ENCODE measurements around the gene RUSC2. TPM values are rescaled to one million over a fixed set of nuclear protein-coding genes. Genes with fewer than 3 reads are reported as not detected.
"Not testable (repeated sequence)": the region's sequence is repeated elsewhere in the genome, so short reads cannot be mapped to it uniquely, and the experiment has no call there.

The RUSC2 gene
- total RNA-seq, 2 experiments from 2014 or later: 4.0 to 5.1 TPM

DNA sequence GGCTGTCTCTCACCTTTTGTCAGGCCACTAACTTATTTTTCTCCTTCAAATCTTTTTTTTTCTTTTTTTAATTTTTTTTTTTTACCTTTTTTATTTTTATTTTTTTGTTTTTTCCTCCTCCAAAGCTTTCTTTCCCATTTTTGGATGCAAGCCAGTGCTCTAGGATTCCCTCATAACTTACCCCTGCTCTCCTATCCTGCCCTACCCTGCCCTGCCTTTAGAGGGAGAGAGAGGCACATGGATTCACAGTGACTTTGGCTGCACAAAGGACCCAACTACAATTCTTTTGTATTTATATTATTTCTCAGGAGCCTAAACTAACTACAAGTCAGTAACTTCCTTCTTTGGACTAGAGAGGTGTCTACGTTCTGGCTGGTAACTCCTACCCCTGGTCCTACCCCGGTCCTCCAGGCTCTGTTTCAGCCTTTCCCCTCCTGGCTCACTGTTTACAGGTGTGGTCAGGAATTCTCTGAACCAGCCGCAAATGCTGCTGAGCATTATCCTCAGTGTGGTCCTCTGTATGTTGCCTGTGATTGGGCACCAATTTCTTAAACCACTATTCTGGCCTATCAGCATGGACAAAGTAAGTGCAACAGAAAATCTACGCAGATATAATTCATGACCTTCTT, 8.4 kb upstream of the RUSC2 start:
- Mint-ChIP-seq H3K4me1 (ENCODE audit: low read depth) (no peaks in the 10 kb centered on the region), H3K9me3 (no peaks in the 10 kb centered on the region), H3K27ac (no peak overlapping the region), H3K4me3 (no peak overlapping the region), H3K27me3 (ENCODE audit: low read depth) (peaks cover 6% of the 10 kb centered on the region), H3K36me3 (ENCODE audit: low read depth) (no peaks in the 10 kb centered on the region)
- peak; percentile 57 for DNase-seq
- intact Hi-C loops (cut with micrococcal nuclease): loop anchor here (1.0 to 5.0 kb wide), 2 partner anchors 73 to 401 kb away; no protein-coding TSS in a partner anchor
- CTCF ChIA-PET: interaction anchor here (0.6 to 1.0 kb wide), 2 partner anchors 12 to 349 kb away, joined by 3 read pairs; no protein-coding TSS in a partner anchor

- Mint-ChIP-seq H3K9me3 (no peaks in the 10 kb centered on the region), H3K4me3 (no peak overlapping the region)
- intact Hi-C loops (cut with micrococcal nuclease): loop anchor here (5.0 kb wide), 1 partner anchor 400 kb away; no protein-coding TSS in a partner anchor
Observed at GRCh38 chr9:35482071-35482470, 7.8 kb upstream of the RUSC2 start.

GRCh38 chr9:35484406-35484805, 5.5 kb upstream of the RUSC2 start:
- Mint-ChIP-seq H3K36me3 (ENCODE audit: low read depth) (no peaks in the 10 kb centered on the region), H3K4me1 (ENCODE audit: low read depth) (peaks cover 5% of the 10 kb centered on the region), H3K27ac (no peak overlapping the region), H3K9me3 (no peaks in the 10 kb centered on the region), H3K4me3 (no peak overlapping the region), H3K27me3 (ENCODE audit: low read depth) (no peaks in the 10 kb centered on the region)
- intact Hi-C loops (cut with micrococcal nuclease): loop anchor here (5.0 kb wide), 1 partner anchor 398 kb away; no protein-coding TSS in a partner anchor
- CTCF ChIA-PET: interaction anchor here (2.1 kb wide), 1 partner anchor 69 kb away, joined by 12 read pairs; no protein-coding TSS in a partner anchor
- DNase-seq: no peak

More at GRCh38 chr9:35482071-35482470, 7.8 kb upstream of the RUSC2 start:
- no peaks in the 10 kb centered on the region for H3K36me3 Mint-ChIP-seq (ENCODE audit: low read depth)
- no peak overlapping the region for H3K27ac Mint-ChIP-seq
- H3K4me1 Mint-ChIP-seq (ENCODE audit: low read depth): no peaks in the 10 kb centered on the region
- H3K27me3 Mint-ChIP-seq (ENCODE audit: low read depth): peaks cover under 1% of the 10 kb centered on the region
- CTCF ChIA-PET: no interaction called here
- DNase-seq: no peak

DNA sequence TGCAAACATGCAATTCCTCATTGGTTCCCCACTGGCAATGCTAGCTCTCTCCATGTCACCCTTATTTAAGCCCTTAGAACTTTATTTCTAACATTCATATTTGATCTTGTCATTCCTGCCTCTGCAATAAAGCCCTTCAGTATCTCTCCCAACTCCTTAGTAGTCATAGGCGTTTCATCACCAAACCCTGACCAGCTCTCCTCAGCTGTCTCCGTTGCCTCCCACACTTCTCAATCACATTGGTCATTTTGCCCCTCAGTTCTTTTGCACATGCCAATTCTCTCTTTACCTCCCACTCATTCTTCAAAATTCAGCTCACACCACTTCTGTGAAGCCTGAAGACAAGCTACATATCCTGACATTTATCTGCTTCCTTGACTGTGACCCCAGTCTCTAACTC, 2.8 kb upstream of the RUSC2 start:
- no peak for DNase-seq
- Mint-ChIP-seq H3K4me3 (no peak overlapping the region), H3K9me3 (no peaks in the 10 kb centered on the region), H3K27me3 (ENCODE audit: low read depth) (no peaks in the 10 kb centered on the region), H3K27ac (no peak overlapping the region), H3K36me3 (ENCODE audit: low read depth) (no peaks in the 10 kb centered on the region), H3K4me1 (ENCODE audit: low read depth) (peaks cover 23% of the 10 kb centered on the region)
- intact Hi-C loops (cut with micrococcal nuclease): no loop called here
- CTCF ChIA-PET: interaction anchor here (0.9 to 1.8 kb wide), 5 partner anchors 9 to 588 kb away, joined by 3 to 5 read pairs (median 3); no protein-coding TSS in a partner anchor

DNA sequence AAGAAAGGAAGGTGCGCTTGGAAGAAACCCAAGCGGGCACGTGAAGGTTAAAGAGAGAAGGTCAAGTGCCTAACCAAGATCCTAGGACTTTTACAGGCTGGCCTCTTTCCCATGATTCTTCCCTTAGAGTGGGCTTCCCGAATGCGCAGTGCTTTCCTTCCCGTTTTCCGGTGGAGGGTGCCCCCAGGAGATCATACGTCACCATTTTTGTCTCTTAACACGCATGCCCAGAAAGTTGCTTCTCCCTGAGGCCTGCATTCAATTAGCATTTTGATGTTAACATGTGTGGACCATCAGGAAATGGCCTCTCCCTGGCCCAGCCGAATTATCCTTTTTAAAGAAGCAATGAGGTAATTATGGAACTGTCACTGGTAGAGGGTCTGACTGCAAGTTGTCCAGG, 1.9 kb upstream of the RUSC2 start:
- peaks cover 26% of the 10 kb centered on the region for H3K4me1 Mint-ChIP-seq (ENCODE audit: low read depth)
- no peak overlapping the region for H3K27ac Mint-ChIP-seq
- CTCF ChIA-PET: no interaction called here
- H3K27me3 Mint-ChIP-seq (ENCODE audit: low read depth): no peaks in the 10 kb centered on the region
- H3K9me3 Mint-ChIP-seq: no peaks in the 10 kb centered on the region
- DNase-seq: no peak
- intact Hi-C loops (cut with micrococcal nuclease): no loop called here
- no peaks in the 10 kb centered on the region for H3K36me3 Mint-ChIP-seq (ENCODE audit: low read depth)
- H3K4me3 Mint-ChIP-seq: no peak overlapping the region

DNA sequence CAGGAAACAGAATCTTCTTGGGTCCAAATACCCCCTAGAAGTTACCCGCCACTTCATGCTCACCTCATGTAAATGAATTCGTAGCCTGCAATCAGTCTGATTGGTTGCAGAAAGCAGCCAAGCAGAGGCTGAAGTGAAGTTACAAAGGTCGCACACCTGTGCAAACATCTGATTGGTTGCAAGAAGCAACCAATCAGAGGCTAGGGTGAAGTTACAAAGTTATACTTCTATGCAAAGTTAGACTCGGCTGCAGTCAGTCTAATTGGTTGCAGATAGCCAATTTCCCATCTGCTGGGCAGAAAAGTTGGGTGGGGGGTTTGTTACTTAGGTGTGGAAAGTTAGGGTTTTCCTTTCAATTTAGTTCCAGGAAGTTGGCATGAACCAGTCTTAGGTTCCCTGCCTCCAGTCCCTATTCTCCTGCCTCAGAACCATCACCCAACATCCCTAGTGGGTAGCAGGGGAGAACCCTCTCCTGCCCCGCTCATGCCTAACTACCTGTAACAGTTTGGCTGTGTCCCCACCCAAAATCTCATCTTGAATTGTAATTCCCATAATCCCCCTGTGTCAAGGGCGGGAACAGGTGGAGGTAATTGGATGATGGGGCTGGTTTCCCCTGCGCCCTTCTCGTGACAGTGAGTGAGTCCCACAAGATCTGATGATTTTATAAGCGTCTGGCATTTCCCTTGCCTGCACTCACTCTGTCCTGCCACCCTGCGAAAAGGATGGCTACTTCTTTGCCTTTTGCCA, 1.2 kb upstream of the RUSC2 start:
- DNase-seq: no peak
- no peaks in the 10 kb centered on the region for H3K9me3 Mint-ChIP-seq
- CTCF ChIA-PET: interaction anchor here (1.1 to 1.2 kb wide), 2 partner anchors 24 to 65 kb away, joined by 3 to 4 read pairs; no protein-coding TSS in a partner anchor
- no peak overlapping the region for H3K27ac Mint-ChIP-seq
- H3K36me3 Mint-ChIP-seq (ENCODE audit: low read depth): no peaks in the 10 kb centered on the region
- peak overlapping the region; percentile 85 for H3K4me3 Mint-ChIP-seq
- intact Hi-C loops (cut with micrococcal nuclease): loop anchor here (1.0 kb wide), 2 partner anchors 66 to 116 kb away; no protein-coding TSS in a partner anchor
- no peaks in the 10 kb centered on the region for H3K27me3 Mint-ChIP-seq (ENCODE audit: low read depth)
- H3K4me1 Mint-ChIP-seq (ENCODE audit: low read depth): peaks cover 26% of the 10 kb centered on the region

GRCh38 chr9:35490155-35490909, 421 bp downstream of the RUSC2 start:
- H3K4me3 Mint-ChIP-seq: peak overlapping the region; percentile 85
- DNase-seq: peak; percentile 12
- H3K4me1 Mint-ChIP-seq (ENCODE audit: low read depth): peaks cover 28% of the 10 kb centered on the region
- H3K36me3 Mint-ChIP-seq (ENCODE audit: low read depth): no peaks in the 10 kb centered on the region
- CTCF ChIA-PET: no interaction called here
- no peak overlapping the region for H3K27ac Mint-ChIP-seq
- no peaks in the 10 kb centered on the region for H3K9me3 Mint-ChIP-seq
- H3K27me3 Mint-ChIP-seq (ENCODE audit: low read depth): no peaks in the 10 kb centered on the region
- intact Hi-C loops (cut with micrococcal nuclease): loop anchor here (2.0 kb wide), 1 partner anchor 214 kb away; no protein-coding TSS in a partner anchor

GRCh38 chr9:35490910-35491465, 1.1 kb downstream of the RUSC2 start:
- intact Hi-C loops (cut with micrococcal nuclease): loop anchor here (2.0 kb wide), 1 partner anchor 214 kb away; no protein-coding TSS in a partner anchor
- Mint-ChIP-seq H3K27ac (no peak overlapping the region), H3K4me1 (ENCODE audit: low read depth) (peaks cover 35% of the 10 kb centered on the region), H3K4me3 (peak overlapping the region; percentile 85), H3K27me3 (ENCODE audit: low read depth) (no peaks in the 10 kb centered on the region), H3K36me3 (ENCODE audit: low read depth) (no peaks in the 10 kb centered on the region), H3K9me3 (no peaks in the 10 kb centered on the region)
- CTCF ChIA-PET: no interaction called here
- no peak for DNase-seq

DNA sequence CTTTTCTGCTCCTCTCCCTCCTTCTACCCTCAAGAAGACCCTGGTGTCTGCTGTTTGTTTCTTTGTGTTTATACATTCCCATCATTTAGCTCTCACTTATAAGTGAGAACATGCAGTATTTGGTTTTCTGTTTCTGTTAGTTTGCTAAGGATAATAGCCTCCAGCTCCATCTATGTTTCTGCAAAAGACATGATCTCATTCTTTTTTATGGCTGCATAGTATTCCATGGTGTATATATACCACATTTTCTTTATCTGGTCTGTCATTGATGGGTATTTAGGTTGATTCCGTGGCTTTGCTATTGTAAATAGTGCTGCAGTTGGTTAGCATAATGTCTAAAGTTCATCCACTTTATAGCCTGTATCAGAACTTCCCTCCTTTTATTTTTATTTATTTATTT, 3.2 kb downstream of the RUSC2 start:
- DNase-seq; H3K4me3 Mint-ChIP-seq; H3K9me3 Mint-ChIP-seq; H3K36me3 Mint-ChIP-seq (ENCODE audit: low read depth); H3K27me3 Mint-ChIP-seq (ENCODE audit: low read depth); intact Hi-C loops (cut with micrococcal nuclease); H3K27ac Mint-ChIP-seq: not testable (repeated sequence)
- CTCF ChIA-PET: interaction anchor here (1.1 kb wide), 1 partner anchor 12 kb away, joined by 3 read pairs; no protein-coding TSS in a partner anchor
- peaks cover 38% of the 10 kb centered on the region for H3K4me1 Mint-ChIP-seq (ENCODE audit: low read depth)

- peak; percentile 40 for DNase-seq
- no peaks in the 10 kb centered on the region for H3K36me3 Mint-ChIP-seq (ENCODE audit: low read depth)
- CTCF ChIA-PET: interaction anchor here (0.6 to 2.5 kb wide), 4 partner anchors 12 to 199 kb away, joined by 3 to 8 read pairs (median 3); no protein-coding TSS in a partner anchor
- H3K27ac Mint-ChIP-seq: no peak overlapping the region
- peaks cover 12% of the 10 kb centered on the region for H3K9me3 Mint-ChIP-seq
- peak overlapping the region; percentile 48 for H3K4me3 Mint-ChIP-seq
- H3K27me3 Mint-ChIP-seq (ENCODE audit: low read depth): no peaks in the 10 kb centered on the region
- H3K4me1 Mint-ChIP-seq (ENCODE audit: low read depth): peaks cover 30% of the 10 kb centered on the region
- intact Hi-C loops (cut with micrococcal nuclease): no loop called here
Observed at GRCh38 chr9:35495984-35496383, 6.1 kb downstream of the RUSC2 start.

- H3K36me3 Mint-ChIP-seq (ENCODE audit: low read depth); H3K27ac Mint-ChIP-seq; DNase-seq; H3K27me3 Mint-ChIP-seq (ENCODE audit: low read depth); intact Hi-C loops (cut with micrococcal nuclease); H3K4me3 Mint-ChIP-seq: not testable (repeated sequence)
- Mint-ChIP-seq H3K4me1 (ENCODE audit: low read depth) (peaks cover 17% of the 10 kb centered on the region), H3K9me3 (peaks cover 12% of the 10 kb centered on the region)
- CTCF ChIA-PET: interaction anchor here (0.9 kb wide), 1 partner anchor 55 kb away, joined by 3 read pairs; no protein-coding TSS in a partner anchor
Observed at GRCh38 chr9:35498245-35498644, 8.3 kb downstream of the RUSC2 start.

Measured in activated naive CD4-positive, alpha-beta T cell treated with anti-CD3 and anti-CD28 coated beads for 36 hours (primary cell).